Measurements from ENCODE around the gene GRIA3.
"Not testable (repeated sequence)": the region's sequence is repeated elsewhere in the genome, so short reads cannot be mapped to it uniquely, and the experiment has no call there.

The GRIA3 gene

GRCh38 chrX:123525123-123525725 is 341.1 kb downstream of the GRIA3 start:
- Histone ChIP-seq H3K4me3 (ENCODE audit: low read depth, low read length) (no peak overlapping the region), H3K27me3 (ENCODE audit: insufficient read depth, low read length) (no peaks in the 10 kb centered on the region), H3K36me3 (ENCODE audit: insufficient read depth, low read length) (no peaks in the 10 kb centered on the region), H3K79me2 (ENCODE audit: control insufficient read depth, insufficient read depth, low read length, unreplicated experiment) (no peaks in the 10 kb centered on the region), H3K4me1 (ENCODE audit: control insufficient read depth, insufficient read depth, low read length, unreplicated experiment) (no peaks in the 10 kb centered on the region), H3K27ac (ENCODE audit: low read depth, low read length) (no peak overlapping the region), H2AFZ (ENCODE audit: low read length, unreplicated experiment) (no peak overlapping the region)

- H3K27ac ChIP-seq (ENCODE audit: low read depth, low read length); H3K79me2 ChIP-seq (ENCODE audit: control insufficient read depth, insufficient read depth, low read length, unreplicated experiment); H3K4me1 ChIP-seq (ENCODE audit: control insufficient read depth, insufficient read depth, low read length, unreplicated experiment); H3K4me3 ChIP-seq (ENCODE audit: low read depth, low read length); H2AFZ ChIP-seq (ENCODE audit: low read length, unreplicated experiment); H3K36me3 ChIP-seq (ENCODE audit: insufficient read depth, low read length); H3K27me3 ChIP-seq (ENCODE audit: insufficient read depth, low read length): not testable (repeated sequence)
Observed at GRCh38 chrX:123530726-123531125, 346.6 kb downstream of the GRIA3 start.

Measured in ACC112 (cell line).